DOHH2 (cell line): ENCODE data around the gene GRHL3.

ENCODE experiments used
- H3F3A ChIP-seq: fragments of 200-600 bp; sonication (generic), shearing (Covaris generic); 2 replicates; pipeline ENCODE4 v1.6.0; 2016; ENCODE audit warnings: antibody characterized with exemption, mild to moderate bottlenecking; ENCODE audit not compliant: control insufficient read depth, insufficient read depth
- H3K27ac ChIP-seq: fragments of 200-600 bp; sonication (generic); 2 replicates; pipeline ENCODE4 v1.5.1; 2014; ENCODE audit warnings: low read depth, mild to moderate bottlenecking, low read length, moderate library complexity
- H3K27me3 ChIP-seq: fragments of 200-600 bp; sonication (generic); 2 replicates; pipeline ENCODE4 v1.6.1; 2014; ENCODE audit warnings: mild to moderate bottlenecking, low read length, mixed read lengths; ENCODE audit not compliant: control insufficient read depth
- H3K36me3 ChIP-seq: fragments of 200-600 bp; sonication (generic); 2 replicates; pipeline ENCODE4 v1.6.1; 2014; ENCODE audit warnings: mild to moderate bottlenecking, low read length, moderate library complexity, mixed read lengths; ENCODE audit not compliant: control insufficient read depth
- H3K4me1 ChIP-seq: fragments of 200-600 bp; sonication (generic); 2 replicates; pipeline ENCODE4 v1.6.1; 2014; ENCODE audit warnings: mild to moderate bottlenecking, low read length, mixed read lengths; ENCODE audit not compliant: control insufficient read depth
- H3K4me2 ChIP-seq: fragments of 200-600 bp; sonication (generic); 2 replicates; pipeline ENCODE4 v1.6.0; 2014; ENCODE audit warnings: mild to moderate bottlenecking, low read length, moderate library complexity
- H3K4me3 ChIP-seq: fragments of 200-600 bp; sonication (generic); 2 replicates; pipeline ENCODE4 v1.5.1; 2014; ENCODE audit warnings: mild to moderate bottlenecking, low read length, mixed read lengths
- H3K79me2 ChIP-seq: fragments of 200-600 bp; sonication (generic); 2 replicates; pipeline ENCODE4 v1.6.1; 2014; ENCODE audit warnings: mild to moderate bottlenecking, low read length, mixed read lengths; ENCODE audit not compliant: control insufficient read depth
- H3K9me2 ChIP-seq: fragments of 200-600 bp; sonication (generic); replicated peaks from 2 replicates; pipeline ENCODE4 v1.6.1; 2014; ENCODE audit warnings: mild to moderate bottlenecking, low read length, mixed read lengths; ENCODE audit not compliant: control insufficient read depth
- H3K9me3 ChIP-seq: fragments of 200-600 bp; sonication (generic); 2 replicates; pipeline ENCODE4 v1.6.1; 2014; ENCODE audit warnings: antibody characterized with exemption, low read length, mixed read lengths; ENCODE audit not compliant: control insufficient read depth, insufficient read depth
- H4K20me1 ChIP-seq: fragments of 200-600 bp; sonication (generic); 2 replicates; pipeline ENCODE4 v1.6.0; 2014; ENCODE audit warnings: low read depth, mild to moderate bottlenecking, antibody characterized with exemption, low read length, moderate library complexity; ENCODE audit not compliant: control insufficient read depth, insufficient read depth
- EZH2phosphoT487 ChIP-seq: fragments of 200-600 bp; sonication (generic); IDR thresholded peaks from 2 replicates; pipeline ENCODE4 v1.6.1; 2017; ENCODE audit warnings: borderline replicate concordance, mild to moderate bottlenecking, antibody characterized with exemption, low read length, moderate library complexity, mixed read lengths
- TF ChIP-seq, protein P1 (sequence below): fragments of 200-600 bp; sonication (generic); IDR thresholded peaks from one replicate; pipeline ENCODE4 v1.5.1; 2014; ENCODE audit warnings: antibody characterized with exemption, mild to moderate bottlenecking, low read depth, low read length; ENCODE audit not compliant: poor library complexity, severe bottlenecking

GRHL3 gene

DNA sequence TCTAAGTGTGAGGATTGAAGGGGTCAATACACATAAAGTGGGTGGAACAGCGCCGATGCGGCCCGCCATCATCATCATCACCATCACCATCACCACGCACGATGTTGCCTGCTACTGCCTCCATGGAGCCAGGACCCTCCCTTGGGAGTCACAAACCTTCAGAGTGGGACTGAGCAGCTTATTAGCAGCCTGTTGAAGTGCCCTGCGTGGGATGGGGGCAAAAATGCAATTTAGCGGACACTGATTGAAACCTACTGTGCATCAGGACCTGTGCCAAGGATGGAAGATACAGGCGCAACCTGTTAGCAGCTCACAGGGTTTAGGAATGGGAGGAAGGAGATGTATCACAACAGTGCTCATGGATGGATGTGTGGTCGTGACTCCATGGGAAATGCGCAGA is 67.8 kb downstream of the GRHL3 start:
- H3K4me1 ChIP-seq, result peaks cover 32% of the 10 kb centered on the region
- peaks cover 7% of the 10 kb centered on the region for H3F3A ChIP-seq
- no peak overlapping the region for H3K27ac ChIP-seq
- H3K79me2 ChIP-seq, result no peaks in the 10 kb centered on the region
- no peak overlapping the region for H3K4me3 ChIP-seq
- H3K36me3 ChIP-seq, result no peaks in the 10 kb centered on the region; the same call in 1 of the 2 replicates
- no peaks in the 10 kb centered on the region for H3K9me3 ChIP-seq
- no peaks in the 10 kb centered on the region for H3K9me2 ChIP-seq
- H4K20me1 ChIP-seq, result no peaks in the 10 kb centered on the region
- no peak for TF ChIP-seq EZH2phosphoT487
- TF ChIP-seq, protein P1, sequence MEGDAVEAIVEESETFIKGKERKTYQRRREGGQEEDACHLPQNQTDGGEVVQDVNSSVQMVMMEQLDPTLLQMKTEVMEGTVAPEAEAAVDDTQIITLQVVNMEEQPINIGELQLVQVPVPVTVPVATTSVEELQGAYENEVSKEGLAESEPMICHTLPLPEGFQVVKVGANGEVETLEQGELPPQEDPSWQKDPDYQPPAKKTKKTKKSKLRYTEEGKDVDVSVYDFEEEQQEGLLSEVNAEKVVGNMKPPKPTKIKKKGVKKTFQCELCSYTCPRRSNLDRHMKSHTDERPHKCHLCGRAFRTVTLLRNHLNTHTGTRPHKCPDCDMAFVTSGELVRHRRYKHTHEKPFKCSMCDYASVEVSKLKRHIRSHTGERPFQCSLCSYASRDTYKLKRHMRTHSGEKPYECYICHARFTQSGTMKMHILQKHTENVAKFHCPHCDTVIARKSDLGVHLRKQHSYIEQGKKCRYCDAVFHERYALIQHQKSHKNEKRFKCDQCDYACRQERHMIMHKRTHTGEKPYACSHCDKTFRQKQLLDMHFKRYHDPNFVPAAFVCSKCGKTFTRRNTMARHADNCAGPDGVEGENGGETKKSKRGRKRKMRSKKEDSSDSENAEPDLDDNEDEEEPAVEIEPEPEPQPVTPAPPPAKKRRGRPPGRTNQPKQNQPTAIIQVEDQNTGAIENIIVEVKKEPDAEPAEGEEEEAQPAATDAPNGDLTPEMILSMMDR, result no peak
- no peaks in the 10 kb centered on the region for H3K27me3 ChIP-seq
- no peak overlapping the region for H3K4me2 ChIP-seq

DNA sequence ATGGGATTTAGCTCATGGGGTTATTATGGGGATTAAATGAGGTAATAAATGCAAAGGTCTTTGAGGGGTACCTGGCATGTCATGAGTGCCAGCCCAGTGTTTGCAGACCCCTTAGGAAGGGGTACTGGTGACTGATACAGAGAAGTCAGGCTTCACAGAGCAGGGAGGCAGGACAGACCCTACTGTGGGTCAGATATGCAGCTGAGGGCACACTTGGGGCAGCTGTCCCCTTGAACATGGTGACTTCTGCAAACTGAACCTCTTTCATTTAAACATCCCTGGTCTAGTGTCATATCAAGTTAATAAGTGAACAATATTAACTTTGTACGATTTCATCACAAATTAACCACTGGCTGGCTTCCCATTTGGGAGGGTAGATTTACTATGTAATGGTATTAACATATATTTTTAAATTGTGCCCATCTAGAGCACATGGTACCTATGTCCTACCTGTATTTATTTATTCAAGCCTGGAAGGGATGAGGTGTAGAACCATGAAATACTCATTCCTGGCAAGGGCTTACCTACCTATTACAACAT is 68.5 kb downstream of the GRHL3 start:
- Histone ChIP-seq H3F3A (peaks cover 14% of the 10 kb centered on the region), H3K4me3 (no peak overlapping the region), H4K20me1 (no peaks in the 10 kb centered on the region), H3K27me3 (no peaks in the 10 kb centered on the region), H3K9me3 (no peaks in the 10 kb centered on the region), H3K4me1 (peaks cover 40% of the 10 kb centered on the region), H3K9me2 (no peaks in the 10 kb centered on the region), H3K79me2 (no peaks in the 10 kb centered on the region), H3K4me2 (no peak overlapping the region), H3K27ac (no peak overlapping the region), H3K36me3 (no peaks in the 10 kb centered on the region; the same call in 1 of the 2 replicates)
- no peak for TF ChIP-seq EZH2phosphoT487
- TF ChIP-seq, protein P1, result no peak

DNA sequence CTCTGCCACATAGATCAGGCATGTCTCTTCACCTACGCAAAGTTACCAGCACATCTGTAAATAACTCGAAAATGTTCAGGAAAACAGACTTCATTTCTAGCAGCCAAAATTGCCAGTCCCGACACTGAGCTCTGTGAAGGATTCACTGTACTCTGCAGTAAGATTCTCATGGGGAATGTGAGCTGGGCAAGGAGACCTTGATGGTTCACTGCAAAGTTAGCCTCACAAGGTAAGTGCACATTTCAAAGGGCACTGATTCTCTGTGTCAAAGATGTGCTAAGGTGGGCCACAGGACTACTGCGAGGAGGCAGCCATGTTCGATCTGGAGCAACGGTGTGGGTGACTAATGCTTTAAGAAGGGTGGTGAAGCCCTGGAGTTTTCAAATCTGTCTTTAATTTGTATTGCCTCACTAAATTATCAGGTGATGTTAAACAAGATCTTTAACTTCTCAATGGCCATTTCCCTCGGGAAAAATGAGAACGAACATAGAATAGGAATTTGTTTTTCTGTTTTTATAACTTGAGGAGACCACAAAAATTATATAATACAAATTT is 69.3 kb downstream of the GRHL3 start:
- Histone ChIP-seq H3F3A (peaks cover 21% of the 10 kb centered on the region), H3K4me3 (no peak overlapping the region), H3K4me2 (no peak overlapping the region), H3K4me1 (peaks cover 47% of the 10 kb centered on the region), H3K27ac (no peak overlapping the region), H3K9me3 (no peaks in the 10 kb centered on the region), H3K9me2 (no peaks in the 10 kb centered on the region), H4K20me1 (no peaks in the 10 kb centered on the region), H3K79me2 (no peaks in the 10 kb centered on the region), H3K27me3 (no peaks in the 10 kb centered on the region), H3K36me3 (no peaks in the 10 kb centered on the region; the same call in 1 of the 2 replicates)
- TF ChIP-seq EZH2phosphoT487, result no peak
- TF ChIP-seq, protein P1, result no peak
